OCI-LY7 (cell line): Measurements from ENCODE around the gene FZD10.

Source experiments
- EZH2phosphoT487 ChIP-seq: fragments of 200-600 bp; sonication (generic); IDR thresholded peaks from 2 replicates; pipeline ENCODE4 v1.6.1; 2018; ENCODE audit warnings: low read depth, borderline replicate concordance, mild to moderate bottlenecking, mixed run types, antibody characterized with exemption, low read length, moderate library complexity, mixed read lengths
- TF ChIP-seq, protein P1 (sequence below): fragments of 200-600 bp; sonication (generic); conservative IDR thresholded peaks from 2 replicates; pipeline ENCODE4 v1.5.1; 2014; ENCODE audit warnings: mild to moderate bottlenecking, antibody characterized with exemption, low read length, moderate library complexity, mixed read lengths

GRCh38 chr12:130184404-130185090 is 22.3 kb downstream of the FZD10 start:
- TF ChIP-seq, protein P1, sequence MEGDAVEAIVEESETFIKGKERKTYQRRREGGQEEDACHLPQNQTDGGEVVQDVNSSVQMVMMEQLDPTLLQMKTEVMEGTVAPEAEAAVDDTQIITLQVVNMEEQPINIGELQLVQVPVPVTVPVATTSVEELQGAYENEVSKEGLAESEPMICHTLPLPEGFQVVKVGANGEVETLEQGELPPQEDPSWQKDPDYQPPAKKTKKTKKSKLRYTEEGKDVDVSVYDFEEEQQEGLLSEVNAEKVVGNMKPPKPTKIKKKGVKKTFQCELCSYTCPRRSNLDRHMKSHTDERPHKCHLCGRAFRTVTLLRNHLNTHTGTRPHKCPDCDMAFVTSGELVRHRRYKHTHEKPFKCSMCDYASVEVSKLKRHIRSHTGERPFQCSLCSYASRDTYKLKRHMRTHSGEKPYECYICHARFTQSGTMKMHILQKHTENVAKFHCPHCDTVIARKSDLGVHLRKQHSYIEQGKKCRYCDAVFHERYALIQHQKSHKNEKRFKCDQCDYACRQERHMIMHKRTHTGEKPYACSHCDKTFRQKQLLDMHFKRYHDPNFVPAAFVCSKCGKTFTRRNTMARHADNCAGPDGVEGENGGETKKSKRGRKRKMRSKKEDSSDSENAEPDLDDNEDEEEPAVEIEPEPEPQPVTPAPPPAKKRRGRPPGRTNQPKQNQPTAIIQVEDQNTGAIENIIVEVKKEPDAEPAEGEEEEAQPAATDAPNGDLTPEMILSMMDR, result no peak
- TF ChIP-seq EZH2phosphoT487, result no peak
